WTC11 (cell line): ENCODE results near the gene TFF1. TPM values are rescaled to one million over a fixed set of nuclear protein-coding genes. Genes with fewer than 3 reads are reported as not detected.

Experiments used
- ATAC-seq: fragments of 200-7000 bp; cut with Tn5 transposase; 2 replicates; pipeline ENCODE4 v1.10.0; 2021; ENCODE audit warnings: mild to moderate bottlenecking, moderate library complexity
- CTCF ChIA-PET: fragments of 300-600 bp; sonication (Branson Sonifier 250); formaldehyde crosslinking; loops from one replicate; lab custom pipeline; 2021; ENCODE audit warnings: antibody characterized with exemption; lab: Charles Lee
- POLR2A ChIA-PET: fragments of 350-600 bp; sonication (Branson Sonifier 250); formaldehyde crosslinking; loops from one replicate; lab custom pipeline; 2021; ENCODE audit warnings: antibody characterized with exemption; lab: Charles Lee
- DNase-seq: peaks from one replicate; pipeline ENCODE4 v3.0.0; 2021; ENCODE audit warnings: low spot score
- H3K27ac Mint-ChIP-seq: 2 replicates; pipeline ENCODE4 v1.8.0; 2021; ENCODE audit warnings: mixed read lengths
- H3K27me3 Mint-ChIP-seq: 2 replicates; pipeline ENCODE4 v1.8.0; 2021; ENCODE audit warnings: low read depth, mild to moderate bottlenecking, moderate library complexity, mixed read lengths
- H3K36me3 Mint-ChIP-seq: 2 replicates; pipeline ENCODE4 v1.8.0; 2021; ENCODE audit warnings: mixed read lengths
- H3K4me1 Mint-ChIP-seq: 2 replicates; pipeline ENCODE4 v1.8.0; 2022; ENCODE audit warnings: mixed read lengths
- H3K4me3 Mint-ChIP-seq: 2 replicates; pipeline ENCODE4 v1.8.0; 2021; ENCODE audit warnings: mild to moderate bottlenecking, moderate library complexity, mixed read lengths
- H3K9me3 Mint-ChIP-seq: 2 replicates; pipeline ENCODE4 v1.8.0; 2021; ENCODE audit warnings: mixed read lengths
- AR ChIP-seq: fragments of 250-450 bp; sonication (Bioruptor Pico); IDR thresholded peaks from 2 replicates; pipeline ENCODE4 v1.9.0; 2021; ENCODE audit warnings: mild to moderate bottlenecking
- ATF6 ChIP-seq: sonication (generic); formaldehyde crosslinking; IDR thresholded peaks from 2 replicates; pipeline ENCODE4 v1.8.1; 2023; ENCODE audit warnings: mild to moderate bottlenecking, missing genetic modification reagents
- CREB1 ChIP-seq: sonication (generic); formaldehyde crosslinking; IDR thresholded peaks from 2 replicates; pipeline ENCODE4 v1.8.0; 2023; ENCODE audit warnings: mild to moderate bottlenecking, missing genetic modification reagents
- FOXJ3 ChIP-seq: sonication (generic); formaldehyde crosslinking; IDR thresholded peaks from 2 replicates; pipeline ENCODE4 v1.9.0; 2021; ENCODE audit warnings: missing genetic modification reagents, mild to moderate bottlenecking, borderline replicate concordance
- FOXP1 ChIP-seq: sonication (generic); formaldehyde crosslinking; IDR thresholded peaks from 2 replicates; pipeline ENCODE4 v1.8.0; 2022; ENCODE audit warnings: missing genetic modification reagents, mild to moderate bottlenecking, moderate library complexity, borderline replicate concordance
- GRHL2 ChIP-seq: fragments of 250-450 bp; sonication (Bioruptor Pico); IDR thresholded peaks from 2 replicates; pipeline ENCODE4 v1.8.0; 2022; ENCODE audit warnings: mild to moderate bottlenecking, moderate library complexity; ENCODE audit not compliant: insufficient replicate concordance, severe bottlenecking
- IRF1 ChIP-seq: sonication (generic); formaldehyde crosslinking; IDR thresholded peaks from 2 replicates; pipeline ENCODE4 v1.8.0; 2023; ENCODE audit warnings: missing genetic modification reagents
- JUN ChIP-seq: sonication (generic); formaldehyde crosslinking; IDR thresholded peaks from 2 replicates; pipeline ENCODE4 v1.8.0; 2023; ENCODE audit warnings: mild to moderate bottlenecking, missing genetic modification reagents
- KAT7 ChIP-seq: sonication (generic); formaldehyde crosslinking; IDR thresholded peaks from 2 replicates; pipeline ENCODE4 v1.8.1; 2023; ENCODE audit warnings: missing genetic modification reagents, mild to moderate bottlenecking, borderline replicate concordance
- MAX ChIP-seq: sonication (generic); formaldehyde crosslinking; IDR thresholded peaks from 2 replicates; pipeline ENCODE4 v1.8.0; 2022; ENCODE audit warnings: mild to moderate bottlenecking, missing genetic modification reagents
- MYBL2 ChIP-seq: sonication (generic); formaldehyde crosslinking; IDR thresholded peaks from 2 replicates; pipeline ENCODE4 v1.8.1; 2023; ENCODE audit warnings: mild to moderate bottlenecking, moderate library complexity, missing genetic modification reagents
- NFATC4 ChIP-seq: fragments of 250-450 bp; sonication (Bioruptor Pico); IDR thresholded peaks from 2 replicates; pipeline ENCODE4 v1.9.0; 2021; ENCODE audit warnings: mild to moderate bottlenecking
- NFE2L1 ChIP-seq: sonication (generic); formaldehyde crosslinking; IDR thresholded peaks from 2 replicates; pipeline ENCODE4 v1.8.1; 2023; ENCODE audit warnings: missing genetic modification reagents
- NR3C1 ChIP-seq: sonication (generic); formaldehyde crosslinking; conservative IDR thresholded peaks from 2 replicates; pipeline ENCODE4 v1.8.1; 2023; ENCODE audit warnings: low read depth, mild to moderate bottlenecking, missing genetic modification reagents
- OVOL2 ChIP-seq: fragments of 250-450 bp; sonication (Bioruptor Pico); IDR thresholded peaks from 2 replicates; pipeline ENCODE4 v1.9.0; 2021; ENCODE audit warnings: mild to moderate bottlenecking, borderline replicate concordance
- RELA ChIP-seq: sonication (generic); formaldehyde crosslinking; IDR thresholded peaks from 2 replicates; pipeline ENCODE4 v1.8.1; 2022; ENCODE audit warnings: missing genetic modification reagents, mild to moderate bottlenecking, borderline replicate concordance
- RORB ChIP-seq: fragments of 250-450 bp; sonication (Bioruptor Pico); IDR thresholded peaks from 2 replicates; pipeline ENCODE4 v1.9.0; 2021; ENCODE audit warnings: mild to moderate bottlenecking
- SMAD3 ChIP-seq: sonication (generic); formaldehyde crosslinking; IDR thresholded peaks from 2 replicates; pipeline ENCODE4 v1.8.0; 2022; ENCODE audit warnings: missing genetic modification reagents, mild to moderate bottlenecking, borderline replicate concordance
- TEAD1 ChIP-seq: sonication (generic); formaldehyde crosslinking; IDR thresholded peaks from 2 replicates; pipeline ENCODE4 v1.8.0; 2022; ENCODE audit warnings: mild to moderate bottlenecking, missing genetic modification reagents
- ZBTB21 ChIP-seq: sonication (generic); formaldehyde crosslinking; IDR thresholded peaks from 2 replicates; pipeline ENCODE4 v1.8.1; 2023; ENCODE audit warnings: mild to moderate bottlenecking, missing genetic modification reagents, borderline replicate concordance
- ZNF121 ChIP-seq: sonication (generic); formaldehyde crosslinking; IDR thresholded peaks from 2 replicates; pipeline ENCODE4 v1.8.0; 2023; ENCODE audit warnings: missing genetic modification reagents
- ZNF317 ChIP-seq: sonication (generic); formaldehyde crosslinking; IDR thresholded peaks from 2 replicates; pipeline ENCODE4 v1.8.1; 2023; ENCODE audit warnings: low read depth, mild to moderate bottlenecking, moderate library complexity, missing genetic modification reagents, borderline replicate concordance
- ZNF423 ChIP-seq: fragments of 250-450 bp; sonication (Bioruptor Pico); IDR thresholded peaks from 2 replicates; pipeline ENCODE4 v2.1.2; 2022; ENCODE audit warnings: mild to moderate bottlenecking, moderate library complexity
- total RNA-seq: library from RNA; stranded (reverse); gene quantifications from 3 replicates; pipeline ENCODE4 v1.2.3, GENCODE V29; 2021
- TF ChIP-seq, protein P1 (sequence below): sonication (generic); formaldehyde crosslinking; IDR thresholded peaks from 2 replicates; pipeline ENCODE4 v1.8.0; 2022; ENCODE audit warnings: mild to moderate bottlenecking, missing genetic modification reagents
- TF ChIP-seq, protein P2 (sequence below): sonication (generic); formaldehyde crosslinking; IDR thresholded peaks from 2 replicates; pipeline ENCODE4 v1.8.1; 2022; ENCODE audit warnings: missing genetic modification reagents, borderline replicate concordance

Gene TFF1
- total RNA-seq, 1 experiment from 2014 or later, result 0.81 TPM

DNA sequence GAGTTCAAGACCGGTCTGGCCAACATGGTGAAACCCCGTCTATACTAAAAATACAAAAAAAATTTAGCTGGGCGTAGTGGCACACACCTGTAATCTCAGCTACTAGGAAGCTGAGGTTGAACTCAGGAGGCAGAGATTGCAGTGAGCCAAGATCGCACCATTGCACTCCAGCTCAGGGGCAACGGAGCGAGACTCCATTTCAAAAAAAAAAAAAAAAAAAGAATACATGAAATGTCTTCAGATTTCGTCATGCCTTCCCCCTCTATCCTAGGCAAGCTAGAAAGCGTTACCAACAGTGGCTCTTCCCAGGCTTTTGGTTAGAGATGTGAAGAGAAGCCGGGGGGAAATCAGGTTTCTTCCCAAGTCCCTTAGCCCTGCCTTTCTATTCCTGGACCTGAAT, 3.6 kb downstream of the TFF1 start:
- TF ChIP-seq NFE2L1 (CRISPR knock-in tag) (no peak), SMAD3 (CRISPR knock-in tag) (no peak), MYBL2 (no peak)
- H3K27ac Mint-ChIP-seq, result no peak overlapping the region
- ChIA-PET CTCF (interaction anchor here (0.6 to 2.3 kb wide), 6 partner anchors 19 to 360 kb away, joined by 3 to 10 read pairs (median 3); no protein-coding TSS in a partner anchor), POLR2A (no interaction called here)
- DNase-seq (no peak), ATAC-seq (no peak)
- H3K9me3 Mint-ChIP-seq, result peaks cover 24% of the 10 kb centered on the region
- peaks cover 12% of the 10 kb centered on the region for H3K36me3 Mint-ChIP-seq
- H3K4me3 Mint-ChIP-seq, result no peak overlapping the region
- H3K27me3 Mint-ChIP-seq, result no peaks in the 10 kb centered on the region; the same call in 1 of the 2 replicates
- H3K4me1 Mint-ChIP-seq, result peaks cover 2% of the 10 kb centered on the region; the same call in 1 of the 2 replicates

GRCh38 chr21:42362198-42362597, 4.1 kb downstream of the TFF1 start:
- Mint-ChIP-seq H3K36me3 (peaks cover 12% of the 10 kb centered on the region), H3K27me3 (no peaks in the 10 kb centered on the region; the same call in 1 of the 2 replicates), H3K27ac (no peak overlapping the region; the same call in 1 of the 2 replicates), H3K4me1 (peaks cover 2% of the 10 kb centered on the region; the same call in 1 of the 2 replicates), H3K4me3 (no peak overlapping the region), H3K9me3 (peaks cover 29% of the 10 kb centered on the region)
- POLR2A ChIA-PET, result no interaction called here
- CTCF ChIA-PET, result interaction anchor here (0.6 to 2.3 kb wide), 6 partner anchors 24 to 359 kb away, joined by 3 to 10 read pairs (median 3); no protein-coding TSS in a partner anchor
- ATAC-seq (no peak), DNase-seq (no peak)
- TF ChIP-seq NFATC4 (CRISPR knock-in tag) (no peak), FOXJ3 (CRISPR knock-in tag) (no peak), ZNF317 (CRISPR knock-in tag) (no peak), RORB (no peak), ZBTB21 (CRISPR knock-in tag) (no peak), TEAD1 (CRISPR knock-in tag) (no peak), NR3C1 (no peak), IRF1 (no peak), KAT7 (CRISPR knock-in tag) (no peak), RELA (CRISPR knock-in tag) (no peak), JUN (CRISPR knock-in tag) (no peak), GRHL2 (CRISPR knock-in tag) (no peak)
- TF ChIP-seq, protein P1, sequence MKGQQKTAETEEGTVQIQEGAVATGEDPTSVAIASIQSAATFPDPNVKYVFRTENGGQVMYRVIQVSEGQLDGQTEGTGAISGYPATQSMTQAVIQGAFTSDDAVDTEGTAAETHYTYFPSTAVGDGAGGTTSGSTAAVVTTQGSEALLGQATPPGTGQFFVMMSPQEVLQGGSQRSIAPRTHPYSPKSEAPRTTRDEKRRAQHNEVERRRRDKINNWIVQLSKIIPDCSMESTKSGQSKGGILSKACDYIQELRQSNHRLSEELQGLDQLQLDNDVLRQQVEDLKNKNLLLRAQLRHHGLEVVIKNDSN (CRISPR knock-in tag), result no peak
- TF ChIP-seq, all 79 proteins: peak for 0

DNA sequence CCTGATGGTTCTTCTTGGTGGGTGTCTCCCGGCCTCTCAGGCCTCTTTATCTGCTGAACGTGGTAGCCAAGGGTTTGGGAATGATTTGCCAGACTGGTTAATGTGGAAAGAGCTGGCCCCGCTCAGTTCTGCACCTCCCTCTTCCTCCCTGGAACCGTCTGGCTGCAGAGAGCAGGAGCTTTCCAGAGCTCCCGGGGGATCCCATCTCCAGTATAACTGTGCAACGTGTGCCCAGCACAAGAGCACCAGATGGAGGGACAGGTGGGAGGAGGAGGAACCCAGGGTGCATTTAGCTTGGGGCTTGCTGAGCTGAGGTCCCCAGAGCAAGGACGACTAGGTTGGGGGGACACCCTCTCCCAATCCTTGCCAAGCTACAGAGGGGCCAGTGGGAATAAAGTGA, 5.0 kb downstream of the TFF1 start:
- Mint-ChIP-seq H3K27ac (no peak overlapping the region), H3K9me3 (peaks cover 37% of the 10 kb centered on the region)
- TF ChIP-seq AR (CRISPR knock-in tag) (no peak), FOXP1 (CRISPR knock-in tag) (no peak), OVOL2 (no peak), ATF6 (CRISPR knock-in tag) (no peak), MAX (CRISPR knock-in tag) (no peak), RORB (no peak), ZNF121 (CRISPR knock-in tag) (no peak), TEAD1 (CRISPR knock-in tag) (no peak), CREB1 (CRISPR knock-in tag) (no peak), ZNF423 (CRISPR knock-in tag) (no peak)
- TF ChIP-seq, protein P2, sequence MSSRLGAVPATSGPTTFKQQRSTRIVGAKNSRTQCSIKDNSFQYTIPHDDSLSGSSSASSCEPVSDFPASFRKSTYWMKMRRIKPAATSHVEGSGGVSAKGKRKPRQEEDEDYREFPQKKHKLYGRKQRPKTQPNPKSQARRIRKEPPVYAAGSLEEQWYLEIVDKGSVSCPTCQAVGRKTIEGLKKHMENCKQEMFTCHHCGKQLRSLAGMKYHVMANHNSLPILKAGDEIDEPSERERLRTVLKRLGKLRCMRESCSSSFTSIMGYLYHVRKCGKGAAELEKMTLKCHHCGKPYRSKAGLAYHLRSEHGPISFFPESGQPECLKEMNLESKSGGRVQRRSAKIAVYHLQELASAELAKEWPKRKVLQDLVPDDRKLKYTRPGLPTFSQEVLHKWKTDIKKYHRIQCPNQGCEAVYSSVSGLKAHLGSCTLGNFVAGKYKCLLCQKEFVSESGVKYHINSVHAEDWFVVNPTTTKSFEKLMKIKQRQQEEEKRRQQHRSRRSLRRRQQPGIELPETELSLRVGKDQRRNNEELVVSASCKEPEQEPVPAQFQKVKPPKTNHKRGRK (CRISPR knock-in tag), result no peak

More for the DNA sequence above, 5.0 kb downstream of the TFF1 start:
- ATAC-seq, result no peak
- Mint-ChIP-seq H3K4me3 (no peak overlapping the region), H3K4me1 (peaks cover 2% of the 10 kb centered on the region; the same call in 1 of the 2 replicates), H3K36me3 (peaks cover 12% of the 10 kb centered on the region), H3K27me3 (no peaks in the 10 kb centered on the region; the same call in 1 of the 2 replicates)
- ChIA-PET CTCF (interaction anchor here (0.5 to 2.3 kb wide), 6 partner anchors 23 to 83 kb away, joined by 3 to 10 read pairs (median 4); no protein-coding TSS in a partner anchor), POLR2A (no interaction called here)
- DNase-seq, result no peak
